NCI-H1092 (cell line): ENCODE results near the gene ANKRD33.

ENCODE experiments used
- DNase-seq: peaks from one replicate; lab custom pipeline; 2025; lab: John Stamatoyannopoulos, UW

ANKRD33 gene

DNA sequence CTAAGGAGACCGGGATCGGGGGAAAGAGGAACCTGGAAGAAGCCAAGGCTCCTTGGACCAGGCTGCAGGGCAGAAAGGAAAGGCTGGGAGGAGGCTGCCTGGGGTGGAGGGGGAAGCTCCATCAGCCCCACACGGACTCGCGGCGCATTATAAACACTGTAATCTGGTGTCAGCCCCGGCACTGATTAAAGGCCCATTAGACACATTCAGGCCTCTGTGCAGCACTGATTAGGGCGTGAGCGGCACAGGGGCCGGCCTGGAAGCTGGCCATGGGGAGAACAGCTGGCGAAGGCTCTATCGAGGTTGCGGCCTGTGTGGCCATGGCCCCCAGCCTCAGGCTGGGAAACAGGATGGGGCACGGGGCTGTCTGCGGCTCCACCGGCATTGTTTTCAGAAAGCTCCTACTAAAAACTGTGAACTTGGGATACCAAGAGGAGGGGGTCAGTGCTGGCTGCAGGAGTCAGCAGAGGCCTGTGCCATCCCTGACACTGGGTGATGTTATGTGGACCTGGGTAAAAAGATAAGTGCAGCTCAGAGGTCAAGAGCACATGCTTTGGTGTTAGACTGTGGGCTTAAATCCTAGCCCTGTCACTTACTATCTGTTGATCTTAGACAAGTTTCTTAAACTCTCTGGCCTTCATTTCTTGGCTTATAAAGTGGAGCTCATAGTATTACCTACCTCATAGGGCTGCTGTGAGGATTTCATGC is 30.0 kb downstream of the ANKRD33 start:
- DNase-seq: no peak

- DNase-seq: no peak
Measured at GRCh38 chr12:51920046-51920445, 32.1 kb downstream of the ANKRD33 start.

DNA sequence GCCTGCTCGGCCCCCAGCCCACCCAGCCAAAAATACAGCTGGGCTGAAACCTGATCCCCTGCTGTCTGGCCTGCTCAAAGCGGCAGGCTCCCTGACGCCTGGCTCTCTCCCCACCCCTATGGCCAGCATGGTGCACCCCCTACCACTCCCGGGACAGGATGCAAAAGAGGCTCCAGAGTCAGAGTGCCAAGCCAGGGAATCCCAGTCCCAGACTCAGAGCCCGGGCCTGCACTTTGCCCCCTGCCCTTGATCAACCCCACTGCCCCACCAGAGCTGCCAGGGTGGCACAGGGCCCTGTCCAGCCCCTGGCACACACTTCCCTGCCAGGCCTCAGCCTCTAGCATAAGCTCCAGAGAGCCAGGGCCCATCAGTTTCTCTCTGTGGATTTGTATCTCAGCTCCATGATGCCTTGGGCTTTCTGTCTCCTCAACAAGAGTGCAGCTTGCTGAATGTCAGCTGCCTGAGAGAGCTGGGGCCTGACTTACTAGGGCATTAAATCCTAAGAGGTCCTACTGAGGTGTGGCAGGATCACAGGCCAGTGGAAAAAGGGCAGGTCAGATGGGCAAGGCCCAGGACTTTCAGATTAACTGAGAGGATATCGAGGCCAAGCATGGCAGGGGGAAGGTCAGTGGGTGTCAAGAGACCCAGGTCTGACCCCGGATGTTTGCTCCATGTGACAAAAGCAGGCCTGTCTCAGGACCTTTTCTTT is 33.3 kb downstream of the ANKRD33 start:
- DNase-seq: no peak

DNA sequence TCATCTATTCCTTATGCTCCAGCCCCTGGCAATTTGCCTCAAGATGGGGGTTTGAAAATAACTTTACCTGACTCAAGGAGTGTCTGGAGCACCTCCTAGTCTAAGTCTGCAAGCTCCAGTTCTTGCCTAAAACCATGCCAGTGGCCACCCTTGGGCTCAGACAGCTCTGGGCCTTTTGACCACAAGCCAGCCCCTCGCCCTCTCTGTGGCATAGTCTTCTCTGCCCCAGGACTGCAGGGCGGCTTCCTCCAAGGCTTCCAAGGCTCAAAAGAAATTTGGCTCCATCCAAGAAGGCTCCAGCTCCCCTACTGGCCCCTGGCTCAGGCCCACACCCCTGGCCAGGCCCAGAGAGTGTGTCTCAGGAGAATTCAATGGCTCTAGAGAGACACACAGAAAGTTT is 34.2 kb downstream of the ANKRD33 start:
- DNase-seq: no peak

GRCh38 chr12:51922762-51923505 is 35.0 kb downstream of the ANKRD33 start:
- DNase-seq: no peak

GRCh38 chr12:51923506-51924365 is 35.8 kb downstream of the ANKRD33 start:
- DNase-seq: no peak

- DNase-seq: no peak
Measured at GRCh38 chr12:51924551-51925319, 36.8 kb downstream of the ANKRD33 start.

- DNase-seq: no peak
Measured at GRCh38 chr12:51925346-51926063, 37.6 kb downstream of the ANKRD33 start.

GRCh38 chr12:51926064-51926632 is 38.2 kb downstream of the ANKRD33 start:
- DNase-seq: no peak

GRCh38 chr12:51926718-51927117 is 38.8 kb downstream of the ANKRD33 start:
- DNase-seq: no peak

GRCh38 chr12:51932218-51933076 is 44.5 kb downstream of the ANKRD33 start:
- no peak for DNase-seq

GRCh38 chr12:51934080-51934479 is 46.2 kb downstream of the ANKRD33 start:
- DNase-seq: no peak

DNA sequence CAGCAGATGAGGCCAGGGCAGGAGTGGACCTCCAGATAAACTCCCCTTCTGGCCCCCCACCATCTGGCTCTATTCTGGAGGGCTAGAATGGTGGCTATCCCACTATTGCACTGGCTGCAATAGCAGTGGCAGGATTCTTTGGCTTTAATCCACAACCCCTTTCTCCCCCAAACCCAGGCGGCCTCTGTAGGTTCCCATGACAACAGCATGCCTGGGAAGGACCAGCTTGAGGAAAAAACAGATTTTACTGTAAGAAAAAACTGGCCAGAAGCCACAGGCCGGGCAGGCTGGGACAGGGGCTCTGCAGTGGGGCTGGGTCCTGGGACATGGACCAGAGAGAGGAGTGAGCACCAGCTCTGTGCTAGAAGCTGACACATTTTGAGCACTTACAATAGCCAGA is 50.0 kb downstream of the ANKRD33 start:
- DNase-seq: no peak

GRCh38 chr12:51938726-51939125 is 50.8 kb downstream of the ANKRD33 start:
- DNase-seq: no peak

DNA sequence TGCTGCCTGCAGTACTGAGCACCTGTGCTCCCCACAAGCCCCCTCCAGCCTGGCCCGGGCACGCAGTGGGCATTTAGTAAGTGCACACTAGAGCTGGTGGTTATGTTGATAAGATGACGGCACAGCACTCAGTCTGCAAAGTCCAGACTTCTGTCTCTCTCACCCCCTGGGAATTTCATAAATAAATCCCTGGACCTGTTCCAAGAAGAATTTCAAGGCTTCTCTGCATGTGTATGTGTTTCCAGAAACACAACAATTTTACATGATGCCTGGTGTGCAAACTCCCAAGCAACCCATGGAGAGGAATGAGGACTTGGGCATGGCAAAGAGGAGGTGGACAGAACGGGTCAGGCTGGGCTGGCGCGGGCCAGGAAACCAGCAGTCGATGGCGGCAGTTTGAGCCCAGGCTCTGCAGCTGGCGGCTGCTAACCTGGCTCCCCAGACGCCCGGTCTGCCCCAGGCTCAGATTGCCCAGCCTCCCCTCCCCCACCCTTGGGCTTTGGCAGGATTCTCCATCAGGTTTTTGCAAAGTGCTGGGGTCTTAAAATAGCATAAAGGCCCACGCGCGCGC is 53.2 kb downstream of the ANKRD33 start:
- no peak for DNase-seq
